ENCODE results near the gene RNASE13. TPM values are rescaled to one million over a fixed set of nuclear protein-coding genes. Genes with fewer than 3 reads are reported as not detected.
A peak's percentile ranks its signal among the peaks of the same experiment; 100 is the strongest.

The RNASE13 gene
- total RNA-seq, 1 donor from 2014 or later, result not detected

DNA sequence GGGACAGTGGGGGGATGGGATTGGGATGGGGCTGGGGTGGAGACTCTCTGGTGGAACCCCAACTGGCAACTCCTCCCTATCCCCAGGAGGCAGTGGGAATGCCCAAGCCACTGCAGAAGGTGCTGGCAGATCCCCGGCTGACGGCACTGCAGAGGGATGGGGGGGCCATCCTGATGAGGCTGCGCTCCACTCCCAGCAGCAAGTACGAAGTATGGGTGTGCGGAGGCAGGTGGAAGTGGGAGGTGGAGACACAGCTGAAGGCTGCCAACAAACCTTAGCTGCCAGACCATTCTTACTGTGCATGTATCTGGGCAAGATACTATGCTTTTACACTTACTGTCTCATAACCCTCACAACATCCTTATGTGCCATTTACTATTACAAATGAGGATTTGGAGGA, 43.7 kb upstream of the RNASE13 start:
- TF ChIP-seq, protein P1, sequence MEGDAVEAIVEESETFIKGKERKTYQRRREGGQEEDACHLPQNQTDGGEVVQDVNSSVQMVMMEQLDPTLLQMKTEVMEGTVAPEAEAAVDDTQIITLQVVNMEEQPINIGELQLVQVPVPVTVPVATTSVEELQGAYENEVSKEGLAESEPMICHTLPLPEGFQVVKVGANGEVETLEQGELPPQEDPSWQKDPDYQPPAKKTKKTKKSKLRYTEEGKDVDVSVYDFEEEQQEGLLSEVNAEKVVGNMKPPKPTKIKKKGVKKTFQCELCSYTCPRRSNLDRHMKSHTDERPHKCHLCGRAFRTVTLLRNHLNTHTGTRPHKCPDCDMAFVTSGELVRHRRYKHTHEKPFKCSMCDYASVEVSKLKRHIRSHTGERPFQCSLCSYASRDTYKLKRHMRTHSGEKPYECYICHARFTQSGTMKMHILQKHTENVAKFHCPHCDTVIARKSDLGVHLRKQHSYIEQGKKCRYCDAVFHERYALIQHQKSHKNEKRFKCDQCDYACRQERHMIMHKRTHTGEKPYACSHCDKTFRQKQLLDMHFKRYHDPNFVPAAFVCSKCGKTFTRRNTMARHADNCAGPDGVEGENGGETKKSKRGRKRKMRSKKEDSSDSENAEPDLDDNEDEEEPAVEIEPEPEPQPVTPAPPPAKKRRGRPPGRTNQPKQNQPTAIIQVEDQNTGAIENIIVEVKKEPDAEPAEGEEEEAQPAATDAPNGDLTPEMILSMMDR (IDR thresholded peaks at IDR 0.05; ENCODE audit: insufficient read depth, low read length, severe bottlenecking), result no peak
- H3K27me3 ChIP-seq (ENCODE audit: control insufficient read depth, insufficient read depth, low read length), result no peaks in the 10 kb centered on the region
- DNase-seq (ENCODE audit: low read depth) (no peak), FAIRE-seq (peak; percentile 7)
- H3K4me3 ChIP-seq (ENCODE audit: low read depth, low read length), result no peak overlapping the region
- H3K36me3 ChIP-seq (ENCODE audit: control insufficient read depth, insufficient read depth, low read length), result peaks cover 1% of the 10 kb centered on the region

DNA sequence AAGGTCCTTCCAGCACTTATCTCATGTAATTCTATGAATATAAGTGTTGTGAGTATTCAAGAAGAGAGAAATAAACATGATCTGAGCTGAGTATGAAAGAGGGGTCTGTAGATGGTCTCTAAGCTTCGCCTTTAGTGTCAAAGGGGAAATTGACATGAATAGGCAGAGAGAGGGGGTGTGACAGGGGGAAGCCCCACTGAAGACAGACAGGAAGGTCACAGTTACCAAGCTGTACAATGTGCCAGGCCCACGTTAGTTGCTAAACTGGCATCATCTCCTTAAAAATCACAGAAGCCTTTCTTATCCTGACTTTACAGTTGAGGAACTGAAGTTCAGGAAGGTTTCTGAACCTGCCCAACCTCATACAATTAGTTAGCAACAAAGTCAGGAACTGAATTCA, 43.1 kb upstream of the RNASE13 start:
- no peaks in the 10 kb centered on the region for H3K27me3 ChIP-seq (ENCODE audit: control insufficient read depth, insufficient read depth, low read length)
- no peak for FAIRE-seq
- no peak for DNase-seq (ENCODE audit: low read depth)
- H3K4me3 ChIP-seq (ENCODE audit: low read depth, low read length), result no peak overlapping the region
- TF ChIP-seq, protein P1 (IDR thresholded peaks at IDR 0.05; ENCODE audit: insufficient read depth, low read length, severe bottlenecking), result no peak
- peaks cover 1% of the 10 kb centered on the region for H3K36me3 ChIP-seq (ENCODE audit: control insufficient read depth, insufficient read depth, low read length)

DNA sequence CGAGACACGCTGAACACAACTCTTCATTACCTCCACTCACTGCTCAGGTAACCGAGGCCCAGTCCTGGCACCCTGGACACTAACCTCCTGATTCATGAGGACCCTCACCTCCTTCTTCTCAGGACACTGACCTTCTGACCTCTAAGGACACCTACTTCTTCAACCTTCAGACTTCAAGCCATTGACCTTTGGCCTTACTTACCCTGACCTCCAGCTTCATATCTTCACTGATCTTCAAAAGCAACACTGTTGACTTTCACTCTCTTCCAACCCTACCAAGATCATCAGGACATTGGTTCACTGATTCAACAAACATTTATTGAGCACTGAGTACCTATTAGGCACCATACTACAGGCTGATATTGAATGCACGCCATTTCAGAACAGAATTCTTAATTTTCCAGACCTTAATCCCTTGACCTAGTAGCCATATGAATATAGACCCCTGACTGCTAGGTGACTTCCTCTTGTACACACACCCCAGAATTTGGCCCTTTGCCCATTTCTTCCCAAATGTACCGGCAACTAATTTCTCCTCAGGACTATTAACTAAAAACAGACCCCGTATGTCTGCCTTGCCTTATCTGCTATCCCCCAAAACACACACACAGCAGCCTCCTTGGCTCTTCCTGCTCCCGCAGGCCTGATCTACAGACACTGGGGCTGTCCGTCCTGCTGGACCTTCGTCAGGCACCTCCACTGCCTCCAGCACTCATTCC, 41.3 kb upstream of the RNASE13 start:
- Histone ChIP-seq H3K27me3 (ENCODE audit: control insufficient read depth, insufficient read depth, low read length) (no peaks in the 10 kb centered on the region), H3K4me3 (ENCODE audit: low read depth, low read length) (no peak overlapping the region), H3K36me3 (ENCODE audit: control insufficient read depth, insufficient read depth, low read length) (peaks cover 1% of the 10 kb centered on the region)
- DNase-seq (ENCODE audit: low read depth) (no peak), FAIRE-seq (no peak)
- TF ChIP-seq, protein P1 (IDR thresholded peaks at IDR 0.05; ENCODE audit: insufficient read depth, low read length, severe bottlenecking), result no peak

DNA sequence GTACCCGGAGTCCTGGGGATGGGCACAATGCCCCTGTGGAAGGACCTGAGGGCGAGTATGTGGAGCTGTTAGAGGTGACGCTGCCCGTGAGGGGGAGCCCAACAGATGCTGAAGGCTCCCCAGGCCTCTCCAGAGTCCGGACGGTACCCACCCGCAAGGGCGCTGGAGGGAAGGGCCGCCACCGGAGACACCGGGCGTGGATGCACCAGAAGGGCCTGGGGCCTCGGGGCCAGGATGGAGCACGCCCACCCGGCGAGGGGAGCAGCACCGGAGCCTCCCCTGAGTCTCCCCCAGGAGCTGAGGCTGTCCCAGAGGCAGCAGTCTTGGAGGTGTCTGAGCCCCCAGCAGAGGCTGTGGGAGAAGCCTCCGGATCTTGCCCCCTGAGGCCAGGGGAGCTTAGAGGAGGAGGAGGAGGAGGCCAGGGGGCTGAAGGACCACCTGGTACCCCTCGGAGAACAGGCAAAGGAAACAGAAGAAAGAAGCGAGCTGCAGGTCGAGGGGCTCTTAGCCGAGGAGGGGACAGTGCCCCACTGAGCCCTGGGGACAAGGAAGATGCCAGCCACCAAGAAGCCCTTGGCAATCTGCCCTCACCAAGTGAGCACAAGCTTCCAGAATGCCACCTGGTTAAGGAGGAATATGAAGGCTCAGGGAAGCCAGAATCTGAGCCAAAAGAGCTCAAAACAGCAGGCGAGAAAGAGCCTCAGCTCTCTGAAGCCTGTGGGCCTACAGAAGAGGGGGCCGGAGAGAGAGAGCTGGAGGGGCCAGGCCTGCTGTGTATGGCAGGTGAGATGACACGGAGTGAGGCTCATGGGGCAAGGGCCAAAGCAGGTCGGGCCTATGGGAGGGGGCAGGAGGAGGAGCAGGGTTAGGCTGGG, 40.0 kb upstream of the RNASE13 start:
- no peak for FAIRE-seq
- Histone ChIP-seq H3K4me3 (ENCODE audit: low read depth, low read length) (no peak overlapping the region), H3K27me3 (ENCODE audit: control insufficient read depth, insufficient read depth, low read length) (no peaks in the 10 kb centered on the region), H3K36me3 (ENCODE audit: control insufficient read depth, insufficient read depth, low read length) (peaks cover 1% of the 10 kb centered on the region)
- DNase-seq (ENCODE audit: low read depth), result no peak
- TF ChIP-seq, protein P1 (IDR thresholded peaks at IDR 0.05; ENCODE audit: insufficient read depth, low read length, severe bottlenecking), result no peak

DNA sequence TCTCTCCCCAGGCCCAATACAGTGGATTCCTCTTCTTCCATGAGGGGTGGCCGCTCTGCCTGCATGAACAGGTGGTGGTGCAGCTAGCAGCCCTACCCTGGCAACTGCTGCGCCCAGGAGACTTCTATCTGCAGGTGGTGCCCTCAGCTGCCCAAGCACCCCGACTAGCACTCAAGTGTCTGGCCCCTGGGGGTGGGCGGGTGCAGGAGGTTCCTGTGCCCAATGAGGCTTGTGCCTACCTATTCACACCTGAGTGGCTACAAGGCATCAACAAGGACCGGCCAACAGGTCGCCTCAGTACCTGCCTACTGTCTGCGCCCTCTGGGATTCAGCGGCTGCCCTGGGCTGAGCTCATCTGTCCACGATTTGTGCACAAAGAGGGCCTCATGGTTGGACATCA, 39.3 kb upstream of the RNASE13 start:
- DNase-seq (ENCODE audit: low read depth), result no peak
- TF ChIP-seq, protein P1 (IDR thresholded peaks at IDR 0.05; ENCODE audit: insufficient read depth, low read length, severe bottlenecking), result no peak
- Histone ChIP-seq H3K36me3 (ENCODE audit: control insufficient read depth, insufficient read depth, low read length) (peaks cover 1% of the 10 kb centered on the region), H3K27me3 (ENCODE audit: control insufficient read depth, insufficient read depth, low read length) (peaks cover 2% of the 10 kb centered on the region), H3K4me3 (ENCODE audit: low read depth, low read length) (no peak overlapping the region)
- FAIRE-seq, result no peak

Data from bronchial epithelial cell (primary cell).